Upper lobe of left lung (tissue), 6 donors: ENCODE results near the gene LHX5. TPM values are rescaled to one million over a fixed set of nuclear protein-coding genes. Genes with fewer than 3 reads are reported as not detected.

Experiments
- ATAC-seq, 2 donors: fragments of 200-7000 bp; cut with Tn5 transposase; one replicate each; pipeline ENCODE4 v1.9.1; 2022; ENCODE audit warnings: mild to moderate bottlenecking in 2 of 2, moderate library complexity in 2 of 2; ENCODE audit not compliant: low FRiP score in 2 of 2
- DNase-seq, 2 donors: peaks; one replicate each; pipeline ENCODE4 v3.0.0-alpha.2; 2019 to 2020
- H3K27ac ChIP-seq, 4 donors: fragments of 200-600 bp; sonication (generic); one replicate each; pipeline ENCODE4 v1.5.1; 2016 to 2019
- H3K27me3 ChIP-seq, 4 donors: fragments of 200-600 bp; sonication (generic); one replicate each; pipeline ENCODE4 v1.5.1; 2017 to 2019
- H3K36me3 ChIP-seq, 4 donors: fragments of 200-600 bp; sonication (generic); one replicate each; pipeline ENCODE4 v1.5.1; 2016 to 2019
- H3K4me1 ChIP-seq, 4 donors: fragments of 200-600 bp; sonication (generic); one replicate each; pipeline ENCODE4 v1.5.1; 2018 to 2019
- H3K4me3 ChIP-seq, 4 donors: fragments of 200-600 bp; sonication (generic); one replicate each; pipeline ENCODE4 v1.5.1; 2017 to 2019; ENCODE audit warnings: mild to moderate bottlenecking in 2 of 4, moderate library complexity in 1 of 4
- H3K9me3 ChIP-seq, 4 donors: fragments of 200-600 bp; sonication (generic); one replicate each; pipeline ENCODE4 v1.5.1; 2018 to 2019
- CTCF ChIP-seq, 6 experiments: fragments of 450-650 bp in 4 of 6; fragments of 200-600 bp in 2 of 6; sonication (generic) in 2 of 6; IDR thresholded peaks; one replicate each; pipeline ENCODE4 v1.5.1; 2016 to 2019; ENCODE audit warnings: antibody characterized with exemption in 6 of 6
- EP300 ChIP-seq, 4 donors: sonication (generic); formaldehyde crosslinking; IDR thresholded peaks; one replicate each; pipeline ENCODE4 v1.5.1; 2017; ENCODE audit warnings: antibody characterized with exemption in 4 of 4, control low read depth in 2 of 4
- POLR2A ChIP-seq, 4 donors: fragments of 450-650 bp; IDR thresholded peaks; one replicate each; pipeline ENCODE4 v1.5.1; 2016 to 2017; ENCODE audit warnings: antibody characterized with exemption in 4 of 4, mild to moderate bottlenecking in 2 of 4
- POLR2AphosphoS5 ChIP-seq, 2 donors: sonication (generic); formaldehyde crosslinking; IDR thresholded peaks; one replicate each; pipeline ENCODE4 v1.5.1; 2017; ENCODE audit warnings: antibody characterized with exemption in 2 of 2
- WGBS, 2 donors: methylation state at CpG; one replicate each; pipeline ENCODE4 v1.1.5; 2017 to 2018; 5-methylcytosine and 5-hydroxymethylcytosine counted together
- total RNA-seq, 6 donors: library from RNA; depleted of rRNA in 4 of 6; stranded (reverse); fragments of >200 nt in 4 of 6; gene quantifications; one replicate each; pipeline versions ENCODE4 v1.1.0 to v1.2.1, GENCODE V29; 2016 to 2021
- donor health status: DM: no; HTN: no; CAD: no; lungs with moderate emphysema.
- donor health status: DM: no; HTN: yes; CAD: no; lungs with severe emphysema.

LHX5 gene
- total RNA-seq, 6 donors from 2014 or later = not detected

GRCh38 chr12:113422886-113423669 lies 48.6 kb downstream of the LHX5 start:
- no peaks in the 10 kb centered on the region for H3K9me3 ChIP-seq
- no peak for DNase-seq
- 82 to 83% methylated on average over 5 to 6 of the region's 6 CpGs for WGBS, 2 donors
- H3K4me3 ChIP-seq = peak overlapping the region in 3 of 4 donors; percentile 39 to 59 (median 49)
- H3K4me1 ChIP-seq = peaks cover 5 to 22% (median 11%) of the 10 kb centered on the region in 4 donors
- TF ChIP-seq POLR2A (IDR thresholded peaks at IDR 0.05) (no peak), POLR2AphosphoS5 (IDR thresholded peaks at IDR 0.05) (no peak)
- no peak for ATAC-seq
- H3K36me3 ChIP-seq = no peaks in the 10 kb centered on the region
- H3K27ac ChIP-seq = peak overlapping the region; percentile 13 to 82 (median 68)
- H3K27me3 ChIP-seq = no peaks in the 10 kb centered on the region

GRCh38 chr12:113422030-113422885 lies 49.4 kb downstream of the LHX5 start, which contains the start of gene SDSL:
Gene SDSL (plus strand): TSS chr12:113422380. CDS start chr12:113427983, 5,603 bp downstream.
- H3K9me3 ChIP-seq = no peaks in the 10 kb centered on the region
- no peaks in the 10 kb centered on the region for H3K27me3 ChIP-seq
- H3K4me1 ChIP-seq = peaks cover 5 to 22% (median 11%) of the 10 kb centered on the region in 4 donors
- ATAC-seq (peak; percentile 78 to 94), DNase-seq (peak in 1 of 2 donors; percentile 83)
- 12 to 17% methylated on average over 6 to 13 of the region's 13 CpGs for WGBS, 2 donors
- H3K4me3 ChIP-seq = peak within 1 kb of the TSS; percentile 14 to 59 (median 44)
- H3K27ac ChIP-seq = peak within 1 kb of the TSS; percentile 13 to 82 (median 68)
- no peaks in the 10 kb centered on the region for H3K36me3 ChIP-seq
- TF ChIP-seq EP300 (IDR thresholded peaks at IDR 0.05) (peak in 1 of 4 donors; percentile 46), POLR2AphosphoS5 (IDR thresholded peaks at IDR 0.05) (peak; percentile 28 to 31), POLR2A (IDR thresholded peaks at IDR 0.05) (peak in 1 of 4 donors; percentile 76), CTCF (IDR thresholded peaks at IDR 0.05) (no peak)

GRCh38 chr12:113420996-113421595 lies 50.6 kb downstream of the LHX5 start:
- TF ChIP-seq CTCF (IDR thresholded peaks at IDR 0.05) (no peak), POLR2A (IDR thresholded peaks at IDR 0.05) (no peak), EP300 (IDR thresholded peaks at IDR 0.05) (no peak), POLR2AphosphoS5 (IDR thresholded peaks at IDR 0.05) (no peak)
- H3K9me3 ChIP-seq = no peaks in the 10 kb centered on the region
- peaks cover 5 to 22% (median 11%) of the 10 kb centered on the region in 4 donors for H3K4me1 ChIP-seq
- DNase-seq (no peak), ATAC-seq (no peak)
- no peaks in the 10 kb centered on the region for H3K27me3 ChIP-seq
- H3K27ac ChIP-seq = no peak overlapping the region
- 57 to 60% methylated on average over 1 to 2 of the region's 2 CpGs for WGBS, 2 donors
- no peaks in the 10 kb centered on the region for H3K36me3 ChIP-seq
- H3K4me3 ChIP-seq = no peak overlapping the region

GRCh38 chr12:113418213-113418879 lies 53.3 kb downstream of the LHX5 start:
- Histone ChIP-seq H3K4me3 (no peak overlapping the region), H3K36me3 (no peaks in the 10 kb centered on the region), H3K9me3 (no peaks in the 10 kb centered on the region), H3K4me1 (peaks cover 5 to 20% (median 11%) of the 10 kb centered on the region in 4 donors), H3K27me3 (no peaks in the 10 kb centered on the region), H3K27ac (peak overlapping the region in 1 of 4 donors; percentile 57)
- ATAC-seq (peak in 1 of 2 donors; percentile 25), DNase-seq (peak in 1 of 2 donors; percentile 50)
- TF ChIP-seq EP300 (IDR thresholded peaks at IDR 0.05) (peak in 2 of 4 donors; percentile 62 to 82), CTCF (IDR thresholded peaks at IDR 0.05) (no peak), POLR2A (IDR thresholded peaks at IDR 0.05) (peak in 1 of 4 donors; percentile 47), POLR2AphosphoS5 (IDR thresholded peaks at IDR 0.05) (peak in 1 of 2 donors; percentile 79)
- WGBS, 2 donors = 38% methylated on average over 13 of the region's 13 CpGs
